HG03095 (cell line): ENCODE results near the gene CGB7.
"Not testable (repeated sequence)": the region's sequence is repeated elsewhere in the genome, so short reads cannot be mapped to it uniquely, and the experiment has no call there.

Source experiments
- ATAC-seq: cut with Tn5 transposase; IDR thresholded peaks from one replicate; pipeline ENCODE4 v1.9.1; 2021; ENCODE audit warnings: moderate library complexity; ENCODE audit not compliant: unreplicated experiment

CGB7 gene

GRCh38 chr19:49042666-49043065, 14.9 kb downstream of the CGB7 start:
- not testable (repeated sequence) for ATAC-seq

- no peak for ATAC-seq
These were observed 15.4 kb downstream of the CGB7 start for GRCh38 chr19:49042177-49042576.

GRCh38 chr19:49039736-49040135, 17.8 kb downstream of the CGB7 start:
- not testable (repeated sequence) for ATAC-seq

- ATAC-seq: not testable (repeated sequence)
These were observed 18.8 kb downstream of the CGB7 start for GRCh38 chr19:49038557-49039276.

GRCh38 chr19:49038111-49038510, 19.4 kb downstream of the CGB7 start:
- ATAC-seq: not testable (repeated sequence)

GRCh38 chr19:49036815-49037214, 20.7 kb downstream of the CGB7 start, which contains the start of gene CGB1:
Gene CGB1 (minus strand): TSS chr19:49036895. CDS start chr19:49036711, 184 bp downstream.
- ATAC-seq: not testable (repeated sequence)

- not testable (repeated sequence) for ATAC-seq
These were observed 25.8 kb downstream of the CGB7 start, which contains the start of gene CGB2 for GRCh38 chr19:49031642-49032301. Gene CGB2 (plus strand): TSS chr19:49031890. CDS start chr19:49032096, 206 bp downstream.

GRCh38 chr19:49030323-49030722, 27.2 kb downstream of the CGB7 start:
- not testable (repeated sequence) for ATAC-seq

GRCh38 chr19:49029749-49030148, 27.8 kb downstream of the CGB7 start:
- not testable (repeated sequence) for ATAC-seq

- ATAC-seq: not testable (repeated sequence)
These were observed 28.9 kb downstream of the CGB7 start for GRCh38 chr19:49028686-49029085.

GRCh38 chr19:49025599-49025998, 31.9 kb downstream of the CGB7 start:
- not testable (repeated sequence) for ATAC-seq

- not testable (repeated sequence) for ATAC-seq
These were observed 32.5 kb downstream of the CGB7 start for GRCh38 chr19:49025088-49025487.

- ATAC-seq: not testable (repeated sequence)
These were observed 33.3 kb downstream of the CGB7 start, which contains the start of gene CGB3 for GRCh38 chr19:49024233-49024632. Gene CGB3 (minus strand): TSS chr19:49024333. CDS start chr19:49023971, 362 bp downstream.

- no peak for ATAC-seq
These were observed 35.4 kb downstream of the CGB7 start for GRCh38 chr19:49022116-49022515.

GRCh38 chr19:49020931-49021895, 36.3 kb downstream of the CGB7 start:
- no peak for ATAC-seq

GRCh38 chr19:49020342-49020741, 37.2 kb downstream of the CGB7 start:
- no peak for ATAC-seq

GRCh38 chr19:49019242-49019932, 38.2 kb downstream of the CGB7 start:
- no peak for ATAC-seq

- ATAC-seq: not testable (repeated sequence)
These were observed 38.9 kb downstream of the CGB7 start for GRCh38 chr19:49018388-49019241.

GRCh38 chr19:49017666-49018351, 39.7 kb downstream of the CGB7 start:
- ATAC-seq: no peak
